T-cell (primary cell): ENCODE measurements around the gene ALOX15. TPM values are rescaled to one million over a fixed set of nuclear protein-coding genes. Genes with fewer than 3 reads are reported as not detected.
"Not testable (repeated sequence)": the region's sequence is repeated elsewhere in the genome, so short reads cannot be mapped to it uniquely, and the experiment has no call there.

Experiments
- ATAC-seq, 4 experiments: fragments of 200-7000 bp in 3 of 4; fragments of 150-1000 bp in 1 of 4; cut with Tn5 transposase; replicated peaks in 1 of 4; 1 replicate in 3 of 4; 2 replicates in 1 of 4; pipeline ENCODE4 v1.10.0; 2021; ENCODE audit warnings: moderate library complexity in 3 of 4, mild to moderate bottlenecking in 2 of 4, moderate number of reproducible peaks in 1 of 4
- CTCF ChIA-PET, 2 donors: fragments of 300-600 bp; sonication (Branson Sonifier 250); formaldehyde crosslinking; loops; one replicate each; lab custom pipeline; 2022; ENCODE audit warnings: antibody characterized with exemption in 2 of 2; lab: Charles Lee
- POLR2A ChIA-PET, 2 donors: fragments of 300-600 bp; sonication (Branson Sonifier 250); formaldehyde crosslinking; loops; one replicate each; lab custom pipeline; 2022; ENCODE audit warnings: antibody characterized with exemption in 2 of 2; lab: Charles Lee
- DNase-seq, 35 experiments: peaks; one replicate each; pipeline versions ENCODE4 v3.0.0 to v3.0.0-alpha.2; 2013 to 2023
- H3K27ac ChIP-seq: one replicate; pipeline ENCODE4 v1.5.1; 2013; ENCODE audit warnings: low read length
- H3K27me3 ChIP-seq, 2 experiments: replicated peaks in 1 of 2; 1 replicate in 1 of 2; 2 replicates in 1 of 2; pipeline versions ENCODE4 v1.6.1 to v1.7.0; 2013; ENCODE audit warnings: low read length in 1 of 2, mixed read lengths in 1 of 2; ENCODE audit not compliant: control insufficient read depth in 2 of 2, insufficient read depth in 2 of 2; ENCODE audit errors: extremely low read depth in 1 of 2
- H3K36me3 ChIP-seq, 2 donors: 1 replicate in 1 of 2; 2 replicates in 1 of 2; pipeline versions ENCODE4 v1.6.1 to v1.7.0; 2013; ENCODE audit warnings: low read length in 1 of 2; ENCODE audit not compliant: control insufficient read depth in 2 of 2, insufficient read depth in 1 of 2; ENCODE audit errors: extremely low read depth in 1 of 2
- H3K4me1 ChIP-seq, 2 experiments: 1 replicate in 1 of 2; 2 replicates in 1 of 2; pipeline versions ENCODE4 v1.6.1 to v1.7.0; 2013; ENCODE audit warnings: low read length in 2 of 2, mixed read lengths in 1 of 2; ENCODE audit not compliant: insufficient read depth in 2 of 2, control insufficient read depth in 1 of 2; ENCODE audit errors: extremely low read depth in 1 of 2
- H3K4me3 ChIP-seq, 2 donors: 1 replicate in 1 of 2; 2 replicates in 1 of 2; pipeline versions ENCODE4 v1.5.1 to v1.7.0; 2013; ENCODE audit warnings: mild to moderate bottlenecking in 2 of 2, low read length in 1 of 2, moderate library complexity in 1 of 2; ENCODE audit not compliant: control insufficient read depth in 1 of 2; ENCODE audit errors: extremely low read depth in 1 of 2
- H3K9me3 ChIP-seq: 2 replicates; pipeline ENCODE4 v1.7.0; 2013
- H3K27ac Mint-ChIP-seq, 2 donors: one replicate each; pipeline ENCODE4 v1.8.0; 2020 to 2021; ENCODE audit warnings: mild to moderate bottlenecking in 2 of 2, mixed read lengths in 2 of 2
- H3K27me3 Mint-ChIP-seq, 2 donors: one replicate each; pipeline ENCODE4 v1.8.0; 2021 to 2022; ENCODE audit warnings: mixed read lengths in 2 of 2
- H3K36me3 Mint-ChIP-seq: one replicate; pipeline ENCODE4 v1.8.0; 2021; ENCODE audit warnings: mixed read lengths
- H3K4me1 Mint-ChIP-seq, 3 donors: one replicate each; pipeline ENCODE4 v1.8.0; 2020 to 2022; ENCODE audit warnings: mixed read lengths in 3 of 3, mild to moderate bottlenecking in 1 of 3
- H3K4me3 Mint-ChIP-seq, 3 donors: one replicate each; pipeline ENCODE4 v1.8.0; 2020 to 2022; ENCODE audit warnings: mild to moderate bottlenecking in 3 of 3, mixed read lengths in 3 of 3, moderate library complexity in 3 of 3
- H3K9me3 Mint-ChIP-seq, 3 donors: one replicate each; pipeline ENCODE4 v1.8.0; 2020 to 2022; ENCODE audit warnings: mixed read lengths in 3 of 3
- WGBS: methylation state at CpG from one replicate; pipeline ENCODE4 v1.1.5; 2013; ENCODE audit warnings: missing lambda C conversion rate; ENCODE audit not compliant: insufficient coverage; 5-methylcytosine and 5-hydroxymethylcytosine counted together
- total RNA-seq, 35 experiments: library from RNA in 6 of 35; stranded (reverse) in 6 of 35; fragments of 120-200 nt in 1 of 35; gene quantifications; one replicate each; pipeline versions ENCODE4 v1.2.1 to v1.2.4 and lab custom pipeline; 2013 to 2026

ALOX15 gene
- total RNA-seq, 5 donors from 2014 or later (not counting 1 experiment from before 2014, with no cell fraction given): 0.13 TPM; not detected in 4

DNA sequence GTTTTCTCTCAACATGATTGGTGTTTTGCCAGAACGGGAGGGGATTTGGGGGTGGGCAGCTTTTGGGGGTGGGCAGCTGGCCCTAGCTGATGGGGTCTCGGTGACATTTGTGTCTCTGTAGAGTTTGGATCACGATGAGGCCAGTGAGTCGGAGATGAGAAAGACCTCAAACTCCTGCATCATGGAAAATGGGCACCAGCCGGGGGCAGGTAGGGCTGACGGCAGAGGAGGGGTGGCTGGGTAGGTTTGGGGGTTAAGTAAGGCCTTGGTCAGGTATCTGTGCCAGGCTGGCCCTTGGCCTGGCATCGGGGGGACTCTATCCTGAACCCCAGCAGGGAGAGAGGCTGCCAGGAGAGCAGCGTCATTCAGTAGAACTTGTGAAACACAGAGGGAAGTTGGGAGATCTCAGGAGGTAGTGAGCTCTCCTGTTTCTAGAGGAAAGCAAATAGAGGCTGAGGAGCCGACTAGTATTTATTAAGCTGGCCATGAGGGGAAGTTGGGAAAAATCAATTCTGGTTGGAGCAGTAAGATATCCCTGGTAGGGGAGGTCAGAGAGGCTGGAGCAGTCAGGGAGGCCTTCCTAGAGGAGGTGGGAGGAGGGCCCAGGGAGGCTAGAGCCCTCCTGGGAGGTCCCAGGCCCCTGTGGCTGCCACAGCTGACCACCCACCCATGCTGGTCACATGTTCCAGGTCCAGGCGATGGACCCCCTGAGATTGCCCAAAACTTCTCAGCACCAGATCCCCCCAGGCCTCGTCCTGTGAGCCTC, 49.1 kb downstream of the ALOX15 start:
- Histone ChIP-seq H3K4me1 (peaks cover 0 to 9% of the 10 kb centered on the region in 2 experiments), H3K36me3 (no peaks in the 10 kb centered on the region), H3K27me3 (peaks cover 0 to 51% of the 10 kb centered on the region in 2 experiments), H3K4me3 (no peak overlapping the region), H3K9me3 (no peaks in the 10 kb centered on the region), H3K27ac (no peak overlapping the region)
- POLR2A ChIA-PET: no interaction called here
- DNase-seq: no peak
- Mint-ChIP-seq H3K27ac (no peak overlapping the region), H3K9me3 (no peaks in the 10 kb centered on the region), H3K4me3 (no peak overlapping the region), H3K36me3 (no peaks in the 10 kb centered on the region), H3K27me3 (peaks cover 8 to 15% of the 10 kb centered on the region in 2 donors), H3K4me1 (peaks cover 4 to 5% (median 4%) of the 10 kb centered on the region in 3 donors)
- CTCF ChIA-PET: no interaction called here
- 75% methylated on average over 11 of the region's 11 CpGs for WGBS
- ATAC-seq: no peak

DNA sequence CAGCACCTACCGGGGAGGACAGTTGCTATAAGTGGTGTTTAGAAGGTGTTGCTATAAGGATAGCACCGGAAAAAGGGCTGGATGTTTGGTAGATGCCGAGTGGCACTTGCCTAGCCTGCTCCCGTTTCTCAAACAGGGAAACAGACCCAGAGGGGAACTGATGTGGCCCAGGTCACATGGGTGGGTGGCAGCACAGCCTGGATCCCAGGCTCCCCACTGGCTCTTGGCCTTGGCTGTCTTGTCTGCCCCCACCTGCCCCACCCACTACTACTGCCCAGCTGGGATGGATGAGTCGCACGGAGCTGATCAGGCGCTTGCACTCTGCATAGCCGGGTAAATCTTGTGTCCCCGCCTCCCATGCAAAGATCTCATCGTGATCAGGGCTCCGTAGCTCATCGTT, 49.9 kb downstream of the ALOX15 start:
- H3K27ac ChIP-seq: no peak overlapping the region
- CTCF ChIA-PET: no interaction called here

DNA sequence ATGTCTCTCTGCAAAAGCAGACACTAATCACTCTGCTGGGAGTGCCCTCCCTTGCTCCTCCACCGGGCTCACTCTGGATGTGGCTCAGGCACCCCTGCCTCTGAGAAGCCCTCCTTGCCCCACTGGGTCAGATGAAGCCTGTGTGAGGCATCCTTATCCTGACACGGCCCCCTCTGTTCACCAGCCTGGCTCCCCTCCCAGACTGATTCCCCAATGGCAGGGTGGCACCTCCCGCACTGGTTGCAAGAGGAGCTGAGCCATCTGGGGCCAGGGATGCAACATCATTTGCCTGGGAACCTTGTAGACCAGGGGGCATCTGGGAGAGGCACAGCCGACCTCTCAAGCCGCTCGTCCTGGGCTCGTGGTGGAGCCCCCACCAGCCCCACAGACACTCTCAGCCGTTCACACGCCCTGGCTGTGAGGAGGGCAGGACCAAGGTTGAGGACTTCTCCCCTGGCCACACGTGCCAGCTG, 50.5 kb downstream of the ALOX15 start:
- ATAC-seq (no peak), DNase-seq (no peak)
- Histone ChIP-seq H3K36me3 (no peaks in the 10 kb centered on the region), H3K4me1 (peaks cover 0 to 9% of the 10 kb centered on the region in 2 experiments), H3K4me3 (no peak overlapping the region), H3K27me3 (peaks cover 0 to 51% of the 10 kb centered on the region in 2 experiments), H3K27ac (no peak overlapping the region), H3K9me3 (no peaks in the 10 kb centered on the region)
- no peaks in the 10 kb centered on the region for H3K36me3 Mint-ChIP-seq
- no peak overlapping the region for H3K4me3 Mint-ChIP-seq
- ChIA-PET CTCF (no interaction called here), POLR2A (no interaction called here)
- H3K4me1 Mint-ChIP-seq: peaks cover 4 to 5% (median 4%) of the 10 kb centered on the region in 3 donors
- no peaks in the 10 kb centered on the region for H3K9me3 Mint-ChIP-seq
- WGBS: 65% methylated on average over 3 of the region's 10 CpGs
- H3K27ac Mint-ChIP-seq: no peak overlapping the region
- peaks cover 17 to 21% of the 10 kb centered on the region in 2 donors for H3K27me3 Mint-ChIP-seq

More for the DNA sequence above, 49.9 kb downstream of the ALOX15 start:
- POLR2A ChIA-PET: no interaction called here
- no peak for ATAC-seq
- H3K4me1 ChIP-seq: peaks cover 0 to 9% of the 10 kb centered on the region in 2 experiments
- no peaks in the 10 kb centered on the region for H3K36me3 Mint-ChIP-seq
- peaks cover 0 to 53% of the 10 kb centered on the region in 2 experiments for H3K27me3 ChIP-seq
- no peaks in the 10 kb centered on the region for H3K36me3 ChIP-seq
- 73% methylated on average over 12 of the region's 12 CpGs for WGBS
- peaks cover 4 to 5% (median 4%) of the 10 kb centered on the region in 3 donors for H3K4me1 Mint-ChIP-seq
- no peaks in the 10 kb centered on the region for H3K9me3 ChIP-seq
- H3K27ac Mint-ChIP-seq: no peak overlapping the region
- no peaks in the 10 kb centered on the region for H3K9me3 Mint-ChIP-seq
- H3K4me3 Mint-ChIP-seq: no peak overlapping the region
- H3K27me3 Mint-ChIP-seq: peaks cover 12 to 16% of the 10 kb centered on the region in 2 donors
- DNase-seq: no peak
- H3K4me3 ChIP-seq: no peak overlapping the region

DNA sequence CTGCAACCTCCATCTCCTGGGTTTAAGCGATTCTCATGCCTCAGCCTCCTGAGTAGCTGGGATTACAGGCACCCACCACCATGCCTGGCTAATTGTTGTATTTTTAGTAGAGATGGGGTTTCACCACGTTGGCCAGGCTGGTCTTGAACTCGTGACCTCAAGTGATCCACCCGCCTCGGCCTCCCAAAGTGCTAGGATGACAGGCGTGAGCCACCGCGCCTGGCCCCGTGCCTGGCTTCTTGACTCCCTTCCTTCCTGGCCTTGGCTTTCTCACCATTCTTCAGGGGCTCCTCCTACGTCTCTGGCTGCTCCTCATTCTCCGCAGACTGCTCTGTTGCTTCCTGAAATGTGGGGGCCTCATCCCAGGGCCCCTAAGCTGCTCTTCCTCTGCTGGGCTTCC, 51.4 kb downstream of the ALOX15 start:
- H3K4me3 ChIP-seq, H3K36me3 ChIP-seq, H3K27ac Mint-ChIP-seq, H3K36me3 Mint-ChIP-seq, POLR2A ChIA-PET, H3K9me3 Mint-ChIP-seq, H3K27ac ChIP-seq, H3K4me1 ChIP-seq, H3K4me1 Mint-ChIP-seq, ATAC-seq, CTCF ChIA-PET, DNase-seq, H3K4me3 Mint-ChIP-seq, H3K9me3 ChIP-seq: not testable (repeated sequence)
- 71% methylated on average over 10 of the region's 11 CpGs for WGBS
- peaks cover 0 to 54% of the 10 kb centered on the region in 2 experiments for H3K27me3 ChIP-seq
- H3K27me3 Mint-ChIP-seq: peaks cover 20 to 29% of the 10 kb centered on the region in 2 donors

DNA sequence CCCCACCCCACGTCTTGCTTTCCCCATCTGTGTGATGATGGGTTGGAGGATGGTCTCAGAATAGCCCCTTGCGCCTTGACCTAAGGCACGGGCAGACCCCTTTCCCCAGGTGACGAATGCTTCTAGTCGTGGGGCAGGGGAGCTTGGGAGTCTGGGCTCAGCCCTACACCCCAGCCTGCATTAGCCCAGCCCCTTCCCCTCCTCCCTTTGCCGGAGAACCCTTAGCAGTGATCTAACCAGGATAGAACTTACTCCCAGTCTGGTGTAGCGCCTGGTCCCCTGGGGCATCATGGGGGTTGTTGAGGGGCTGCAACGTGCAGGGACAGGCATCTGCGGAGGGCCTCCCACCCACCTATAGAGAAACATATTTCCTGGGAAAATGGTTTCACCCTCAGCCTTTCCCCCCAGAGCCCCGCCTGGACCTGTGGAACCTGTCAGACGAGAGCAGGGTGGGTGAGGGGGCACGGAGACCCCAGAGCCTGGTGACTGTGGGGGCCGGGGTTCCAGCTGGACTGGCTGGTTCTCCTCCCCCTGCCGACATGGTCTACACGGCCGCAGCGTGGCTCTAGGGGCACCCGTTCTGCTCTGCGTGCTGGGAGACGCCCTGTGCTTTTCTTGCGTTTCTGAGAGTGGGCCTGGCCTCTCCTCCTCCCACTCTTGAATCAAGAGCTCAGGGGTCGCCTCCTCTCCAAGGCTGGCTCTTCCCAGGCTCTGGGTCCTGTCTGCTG, 52.4 kb downstream of the ALOX15 start:
- H3K4me1 Mint-ChIP-seq: peaks cover 0 to 5% (median 0%) of the 10 kb centered on the region in 3 donors
- H3K27ac ChIP-seq: no peak overlapping the region
- peaks cover 20 to 29% of the 10 kb centered on the region in 2 donors for H3K27me3 Mint-ChIP-seq
- H3K36me3 ChIP-seq: no peaks in the 10 kb centered on the region
- H3K4me3 Mint-ChIP-seq: no peak overlapping the region
- no peak overlapping the region for H3K27ac Mint-ChIP-seq
- H3K4me1 ChIP-seq: peaks cover 0 to 2% of the 10 kb centered on the region in 2 experiments
- H3K36me3 Mint-ChIP-seq: no peaks in the 10 kb centered on the region
- H3K27me3 ChIP-seq: peaks cover 0 to 52% of the 10 kb centered on the region in 2 experiments
- no peaks in the 10 kb centered on the region for H3K9me3 Mint-ChIP-seq
- CTCF ChIA-PET: no interaction called here
- POLR2A ChIA-PET: no interaction called here
- ATAC-seq (no peak), DNase-seq (no peak)
- H3K9me3 ChIP-seq: no peaks in the 10 kb centered on the region
- no peak overlapping the region for H3K4me3 ChIP-seq
- WGBS: 73% methylated on average over 15 of the region's 22 CpGs

DNA sequence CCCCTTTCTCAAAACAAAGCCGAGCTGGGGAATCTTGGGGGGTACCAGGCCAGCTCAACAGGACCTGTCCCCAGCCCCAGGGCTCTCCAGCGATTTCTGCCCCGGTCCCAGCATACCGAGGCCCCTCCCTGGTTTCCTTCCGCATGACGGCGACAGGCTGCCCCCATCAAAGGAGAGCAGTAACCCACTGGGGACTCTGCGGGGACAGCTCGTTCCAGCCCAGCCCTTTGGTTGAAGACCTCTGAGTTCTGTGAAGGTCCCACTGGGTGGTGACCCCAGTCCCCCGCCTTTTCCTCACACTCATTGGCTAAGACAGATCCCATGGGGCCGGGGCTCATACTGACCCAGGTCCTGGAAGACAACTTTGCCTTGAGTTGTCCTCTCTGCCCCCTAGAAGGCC, 53.1 kb downstream of the ALOX15 start:
- ATAC-seq (no peak), DNase-seq (no peak)
- Mint-ChIP-seq H3K27ac (no peak overlapping the region), H3K36me3 (no peaks in the 10 kb centered on the region), H3K4me3 (no peak overlapping the region), H3K27me3 (peaks cover 26 to 35% of the 10 kb centered on the region in 2 donors), H3K9me3 (no peaks in the 10 kb centered on the region), H3K4me1 (peaks cover 2 to 9% (median 6%) of the 10 kb centered on the region in 3 donors)
- H3K4me3 ChIP-seq: no peak overlapping the region
- H3K27ac ChIP-seq: no peak overlapping the region
- H3K9me3 ChIP-seq: no peaks in the 10 kb centered on the region
- peaks cover 0 to 57% of the 10 kb centered on the region in 2 experiments for H3K27me3 ChIP-seq
- H3K36me3 ChIP-seq: no peaks in the 10 kb centered on the region
- POLR2A ChIA-PET: no interaction called here
- CTCF ChIA-PET: no interaction called here
- 64% methylated on average over 10 of the region's 11 CpGs for WGBS
- peaks cover 0 to 5% of the 10 kb centered on the region in 2 experiments for H3K4me1 ChIP-seq
